ENCODE measurements around the gene KCND1. TPM values are rescaled to one million over a fixed set of nuclear protein-coding genes. Genes with fewer than 3 reads are reported as not detected.
"Not testable (repeated sequence)": the region's sequence is repeated elsewhere in the genome, so short reads cannot be mapped to it uniquely, and the experiment has no call there.

The KCND1 gene
- total RNA-seq, 3 donors from 2014 or later: 0.66 to 1.2 (median 0.96) TPM

DNA sequence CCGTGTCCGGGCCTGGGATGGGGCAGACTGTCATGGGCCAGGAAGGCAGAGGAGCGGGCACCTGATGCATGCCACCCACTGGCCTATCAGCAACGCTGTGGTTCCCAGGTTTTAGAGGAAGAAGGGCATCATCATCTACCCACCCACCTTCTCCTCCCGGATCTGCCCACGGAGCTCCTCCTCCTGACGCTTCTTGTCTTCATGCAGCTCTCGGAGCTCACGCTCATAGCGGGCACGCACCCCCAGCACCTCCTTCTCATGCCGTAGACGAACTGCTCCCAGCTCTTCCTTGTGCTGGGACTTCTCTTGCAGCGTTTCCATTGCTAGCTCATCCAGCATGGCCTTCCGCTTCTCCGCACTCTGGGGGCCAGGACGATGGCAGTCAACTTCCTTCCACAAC lies 11.4 kb upstream of the KCND1 start:
- H3K9me3 ChIP-seq: no peaks in the 10 kb centered on the region
- H3K27me3 ChIP-seq: peaks cover 0 to 10% of the 10 kb centered on the region in 2 donors
- intact Hi-C loops (cut with DNase I; ENCODE audit: low total_unique reads): no loop called here
- no peak for DNase-seq (ENCODE audit: low spot score in 2 of 2)
- H3K4me3 ChIP-seq: no peak overlapping the region
- H3K36me3 ChIP-seq: no peaks in the 10 kb centered on the region
- H3K4me1 ChIP-seq: no peaks in the 10 kb centered on the region
- no peak overlapping the region for H3K27ac ChIP-seq
- TF ChIP-seq POLR2AphosphoS5 (IDR thresholded peaks at IDR 0.05) (no peak), POLR2A (IDR thresholded peaks at IDR 0.05) (no peak)
- TF ChIP-seq, protein P1, sequence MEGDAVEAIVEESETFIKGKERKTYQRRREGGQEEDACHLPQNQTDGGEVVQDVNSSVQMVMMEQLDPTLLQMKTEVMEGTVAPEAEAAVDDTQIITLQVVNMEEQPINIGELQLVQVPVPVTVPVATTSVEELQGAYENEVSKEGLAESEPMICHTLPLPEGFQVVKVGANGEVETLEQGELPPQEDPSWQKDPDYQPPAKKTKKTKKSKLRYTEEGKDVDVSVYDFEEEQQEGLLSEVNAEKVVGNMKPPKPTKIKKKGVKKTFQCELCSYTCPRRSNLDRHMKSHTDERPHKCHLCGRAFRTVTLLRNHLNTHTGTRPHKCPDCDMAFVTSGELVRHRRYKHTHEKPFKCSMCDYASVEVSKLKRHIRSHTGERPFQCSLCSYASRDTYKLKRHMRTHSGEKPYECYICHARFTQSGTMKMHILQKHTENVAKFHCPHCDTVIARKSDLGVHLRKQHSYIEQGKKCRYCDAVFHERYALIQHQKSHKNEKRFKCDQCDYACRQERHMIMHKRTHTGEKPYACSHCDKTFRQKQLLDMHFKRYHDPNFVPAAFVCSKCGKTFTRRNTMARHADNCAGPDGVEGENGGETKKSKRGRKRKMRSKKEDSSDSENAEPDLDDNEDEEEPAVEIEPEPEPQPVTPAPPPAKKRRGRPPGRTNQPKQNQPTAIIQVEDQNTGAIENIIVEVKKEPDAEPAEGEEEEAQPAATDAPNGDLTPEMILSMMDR (IDR thresholded peaks at IDR 0.05): no peak

DNA sequence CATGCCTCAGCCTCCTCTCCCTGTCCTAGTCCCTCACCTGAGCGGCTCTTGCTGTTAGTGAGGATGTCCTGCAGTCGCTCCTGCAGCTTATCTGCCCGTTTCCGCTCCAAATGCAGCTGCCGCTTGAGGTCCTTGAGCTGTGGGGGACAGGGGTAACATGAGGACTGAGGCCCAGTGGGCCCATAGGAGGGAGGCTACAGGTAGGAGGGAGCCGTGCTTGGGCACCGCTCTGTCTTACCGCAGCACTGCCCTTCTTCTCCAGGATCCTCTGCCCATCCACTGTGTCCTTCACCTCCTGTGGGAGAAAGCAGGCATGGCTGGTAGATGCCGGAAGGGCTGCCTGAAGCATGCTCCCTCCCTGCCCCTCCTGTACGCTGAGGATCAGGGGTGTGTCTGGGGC lies 9.5 kb upstream of the KCND1 start:
- Histone ChIP-seq H3K27me3 (peaks cover 0 to 10% of the 10 kb centered on the region in 2 donors), H3K9me3 (no peaks in the 10 kb centered on the region), H3K4me3 (no peak overlapping the region), H3K36me3 (no peaks in the 10 kb centered on the region), H3K4me1 (no peaks in the 10 kb centered on the region), H3K27ac (no peak overlapping the region)
- no peak for DNase-seq (ENCODE audit: low spot score in 2 of 2)
- intact Hi-C loops (cut with DNase I; ENCODE audit: low total_unique reads): no loop called here
- TF ChIP-seq POLR2AphosphoS5 (IDR thresholded peaks at IDR 0.05) (no peak), POLR2A (IDR thresholded peaks at IDR 0.05) (no peak)
- TF ChIP-seq, protein P1 (IDR thresholded peaks at IDR 0.05): no peak

DNA sequence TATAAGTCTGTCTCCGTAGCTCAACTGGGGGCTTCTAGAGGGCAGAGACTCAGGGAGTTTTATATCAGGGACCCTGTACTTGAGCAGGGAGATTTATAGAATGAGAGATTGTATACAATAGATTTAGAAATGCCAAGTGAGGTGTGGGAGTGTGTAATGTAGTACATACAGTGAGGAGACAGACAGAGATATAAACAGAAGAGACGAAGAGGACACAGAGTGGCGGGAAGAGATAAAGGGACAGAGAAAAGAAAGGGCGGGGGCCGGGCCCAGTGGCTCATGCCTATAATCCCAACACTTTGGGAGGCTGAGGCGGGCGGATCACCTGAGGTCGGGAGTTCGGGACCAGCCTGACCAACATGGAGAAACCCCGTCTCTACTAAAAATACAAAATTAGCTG lies 8.7 kb upstream of the KCND1 start:
- H3K4me1 ChIP-seq; DNase-seq (ENCODE audit: low spot score in 2 of 2); H3K4me3 ChIP-seq; H3K36me3 ChIP-seq; intact Hi-C loops (cut with DNase I; ENCODE audit: low total_unique reads); H3K27me3 ChIP-seq; H3K27ac ChIP-seq; H3K9me3 ChIP-seq: not testable (repeated sequence)

DNA sequence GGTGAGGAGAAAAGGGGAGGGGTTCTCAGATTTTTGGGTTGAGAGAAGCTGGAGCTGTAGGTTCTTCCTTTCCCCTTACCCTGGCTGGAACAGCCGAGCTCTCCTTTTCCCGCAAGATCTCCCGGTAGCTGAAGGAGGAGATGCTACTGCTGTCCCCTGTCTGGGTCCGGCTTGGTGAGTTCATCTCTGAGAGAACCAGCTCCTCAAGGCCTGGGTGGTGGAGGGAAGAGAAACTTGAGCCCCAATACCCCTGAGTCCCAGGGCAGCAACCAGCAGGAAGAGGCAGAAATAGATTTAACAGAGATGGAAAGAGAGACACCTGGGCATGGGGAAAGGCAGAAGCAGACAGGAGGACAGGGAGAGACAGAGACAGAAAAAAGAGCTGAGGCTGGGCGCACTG lies 6.6 kb upstream of the KCND1 start:
- DNase-seq (ENCODE audit: low spot score in 2 of 2): no peak
- TF ChIP-seq POLR2AphosphoS5 (IDR thresholded peaks at IDR 0.05) (no peak), POLR2A (IDR thresholded peaks at IDR 0.05) (no peak)
- TF ChIP-seq, protein P1 (IDR thresholded peaks at IDR 0.05): no peak
- intact Hi-C loops (cut with DNase I; ENCODE audit: low total_unique reads): no loop called here
- no peaks in the 10 kb centered on the region for H3K4me1 ChIP-seq
- peaks cover 0 to 28% of the 10 kb centered on the region in 2 donors for H3K27me3 ChIP-seq
- no peaks in the 10 kb centered on the region for H3K36me3 ChIP-seq
- no peaks in the 10 kb centered on the region for H3K9me3 ChIP-seq
- no peak overlapping the region for H3K4me3 ChIP-seq
- H3K27ac ChIP-seq: no peak overlapping the region

DNA sequence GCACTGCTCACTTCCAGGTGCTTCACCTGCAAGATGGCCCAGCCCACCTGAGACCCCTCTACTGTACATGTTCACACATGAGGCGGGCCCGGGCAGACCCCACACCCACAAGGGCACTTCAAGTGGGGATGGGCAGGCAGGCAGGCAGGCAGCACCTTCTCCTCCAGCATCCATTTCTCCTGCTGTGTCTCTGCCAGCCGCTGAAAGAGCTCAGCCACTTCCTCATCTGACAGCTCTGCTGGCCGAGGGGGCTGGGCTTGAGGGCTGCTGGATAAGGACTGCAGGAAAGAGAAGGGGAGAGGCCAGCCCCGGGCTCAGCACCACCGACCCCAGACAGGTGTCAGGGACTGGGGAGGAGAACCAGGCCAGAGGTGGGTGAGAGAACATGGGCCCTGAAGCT lies 4.4 kb upstream of the KCND1 start:
- Histone ChIP-seq H3K27me3 (peaks cover 0 to 40% of the 10 kb centered on the region in 2 donors), H3K27ac (no peak overlapping the region), H3K4me1 (no peaks in the 10 kb centered on the region), H3K36me3 (no peaks in the 10 kb centered on the region), H3K4me3 (no peak overlapping the region), H3K9me3 (no peaks in the 10 kb centered on the region)
- intact Hi-C loops (cut with DNase I; ENCODE audit: low total_unique reads): no loop called here
- no peak for TF ChIP-seq POLR2AphosphoS5 (IDR thresholded peaks at IDR 0.05)
- TF ChIP-seq, protein P1 (IDR thresholded peaks at IDR 0.05): no peak
- TF ChIP-seq POLR2A (IDR thresholded peaks at IDR 0.05): no peak
- no peak for DNase-seq (ENCODE audit: low spot score in 2 of 2)

DNA sequence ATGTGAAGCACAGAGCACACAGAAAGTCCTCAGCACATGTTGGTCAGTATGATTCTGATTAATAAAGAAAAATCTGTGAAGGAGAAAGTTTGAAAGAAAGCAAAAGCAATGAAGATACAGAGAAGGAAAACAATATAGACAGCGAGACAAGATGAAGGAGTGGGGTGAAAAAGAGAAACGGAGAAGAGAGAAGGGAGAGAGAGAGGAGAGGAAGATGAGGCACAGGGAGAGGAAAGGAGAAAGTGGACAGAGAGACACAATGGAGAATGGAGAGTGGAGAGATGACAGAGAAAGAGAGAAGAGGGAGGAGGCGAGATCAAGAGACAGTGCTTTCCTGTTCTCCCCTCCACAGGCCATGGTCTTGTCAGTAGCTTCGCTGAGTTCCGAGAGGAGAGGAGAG lies 3.9 kb upstream of the KCND1 start:
- H3K4me1 ChIP-seq: no peaks in the 10 kb centered on the region
- no peak overlapping the region for H3K4me3 ChIP-seq
- TF ChIP-seq, protein P1 (IDR thresholded peaks at IDR 0.05): no peak
- intact Hi-C loops (cut with DNase I; ENCODE audit: low total_unique reads): no loop called here
- H3K27me3 ChIP-seq: peaks cover 0 to 40% of the 10 kb centered on the region in 2 donors
- no peak overlapping the region for H3K27ac ChIP-seq
- no peaks in the 10 kb centered on the region for H3K36me3 ChIP-seq
- H3K9me3 ChIP-seq: no peaks in the 10 kb centered on the region
- no peak for DNase-seq (ENCODE audit: low spot score in 2 of 2)

Measured in breast epithelium (tissue), 4 donors.